Nucleus accumbens (tissue), 56 donors: Measurements from ENCODE around the gene F2RL3.
"Not testable (repeated sequence)": the region's sequence is repeated elsewhere in the genome, so short reads cannot be mapped to it uniquely, and the experiment has no call there.

Experiments used
- DNase-seq, 56 donors: peaks; one replicate each; lab custom pipeline; 2025; lab: John Stamatoyannopoulos, UW

F2RL3 gene

DNA sequence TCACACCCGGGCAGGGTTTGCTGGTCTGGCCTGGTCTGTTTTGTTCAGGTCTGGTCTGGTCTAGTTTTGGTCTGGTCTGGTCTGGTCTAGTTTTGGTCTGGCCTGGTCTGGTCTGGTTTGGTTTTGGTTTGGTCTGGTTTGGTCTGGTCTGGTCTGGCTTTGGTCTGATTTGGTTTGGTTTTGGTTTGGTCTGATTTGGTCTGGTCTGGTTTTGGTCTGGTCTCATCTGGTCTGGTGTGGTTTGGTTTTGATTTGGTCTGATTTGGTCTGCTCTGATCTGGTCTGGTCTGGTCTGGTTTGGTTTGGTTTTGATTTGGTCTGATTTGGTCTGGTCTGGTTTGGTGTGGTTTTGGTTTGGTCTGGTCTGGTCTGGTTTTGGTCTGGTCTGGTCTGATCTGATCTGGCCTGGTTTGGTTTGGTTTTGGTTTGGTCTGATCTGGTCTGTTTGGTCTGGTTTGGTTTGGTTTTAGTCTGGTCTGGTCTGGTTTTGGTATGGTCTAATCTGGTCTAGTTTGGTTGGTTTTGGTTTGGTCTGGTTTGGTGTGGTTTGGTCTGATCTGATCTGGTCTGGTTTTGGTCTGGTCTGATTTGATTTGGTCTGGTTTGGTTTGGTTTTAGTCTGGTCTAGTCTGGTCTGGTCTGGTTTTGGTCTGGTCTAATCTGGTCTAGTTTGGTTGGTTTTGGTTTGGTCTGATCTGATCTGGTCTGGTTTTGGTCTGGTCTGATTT, 14.4 kb upstream of the F2RL3 start:
- no peak for DNase-seq

DNA sequence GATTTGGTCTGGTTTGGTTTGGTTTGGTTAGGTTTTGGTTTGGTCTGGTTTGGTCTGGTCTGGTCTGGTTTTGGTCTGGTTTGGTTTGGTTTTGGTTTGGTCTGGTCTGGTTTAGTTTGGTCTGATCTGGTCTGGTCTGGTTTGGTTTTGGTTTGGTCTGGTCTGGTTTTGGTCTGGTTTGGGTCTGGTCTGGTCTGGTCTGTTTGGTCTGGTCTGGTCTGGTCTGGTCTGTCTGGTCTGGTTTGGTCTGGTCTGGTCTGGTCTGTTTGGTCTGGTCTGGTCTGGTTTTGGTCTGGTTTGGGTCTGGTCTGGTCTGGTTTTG, 13.9 kb upstream of the F2RL3 start:
- DNase-seq: not testable (repeated sequence)

DNA sequence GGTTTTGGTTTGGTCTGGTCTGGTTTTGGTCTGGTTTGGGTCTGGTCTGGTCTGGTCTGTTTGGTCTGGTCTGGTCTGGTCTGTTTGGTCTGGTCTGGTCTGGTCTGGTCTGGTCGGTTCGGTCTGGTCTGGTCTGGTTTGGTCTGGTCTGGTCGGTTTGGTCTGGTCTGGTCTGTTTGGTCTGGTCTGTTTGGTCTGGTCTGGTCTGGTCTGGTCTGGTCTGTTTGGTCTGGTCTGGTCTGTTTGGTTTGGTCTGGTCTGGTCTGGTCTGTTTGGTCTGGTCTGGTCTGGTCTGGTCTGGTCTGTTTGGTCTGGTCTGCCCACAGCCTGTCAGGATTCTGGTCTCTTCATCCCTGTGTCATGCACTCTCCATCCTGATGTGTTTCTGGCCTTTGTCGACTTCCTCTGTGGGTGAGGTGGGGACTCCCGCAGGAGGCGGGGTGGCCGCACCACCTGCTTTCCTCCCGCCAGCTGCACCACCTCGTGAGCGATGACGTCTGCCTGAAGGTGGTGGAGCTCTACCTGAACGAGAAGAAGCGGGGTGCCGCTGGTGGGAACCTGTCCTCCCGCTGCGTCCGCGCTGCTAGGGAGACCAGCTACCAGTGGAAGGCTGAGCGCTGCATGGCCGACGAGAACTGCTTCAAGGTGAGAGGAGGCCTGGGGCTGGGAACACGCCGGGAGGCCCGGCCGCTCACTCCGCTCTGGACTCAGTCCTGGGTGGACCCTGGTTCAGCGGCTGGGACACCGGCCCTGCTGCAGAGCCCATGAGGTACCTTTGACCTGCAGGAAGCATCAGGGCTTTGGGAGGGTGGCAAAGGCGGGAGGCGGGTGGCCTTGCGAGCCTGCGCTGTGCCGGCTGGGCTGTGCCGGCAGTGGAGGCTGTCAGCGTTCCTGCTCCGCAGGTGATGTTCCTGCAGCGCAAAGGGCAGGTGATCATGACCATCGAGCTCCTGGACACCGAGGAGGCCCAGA, 12.9 kb upstream of the F2RL3 start:
- DNase-seq: no peak

DNA sequence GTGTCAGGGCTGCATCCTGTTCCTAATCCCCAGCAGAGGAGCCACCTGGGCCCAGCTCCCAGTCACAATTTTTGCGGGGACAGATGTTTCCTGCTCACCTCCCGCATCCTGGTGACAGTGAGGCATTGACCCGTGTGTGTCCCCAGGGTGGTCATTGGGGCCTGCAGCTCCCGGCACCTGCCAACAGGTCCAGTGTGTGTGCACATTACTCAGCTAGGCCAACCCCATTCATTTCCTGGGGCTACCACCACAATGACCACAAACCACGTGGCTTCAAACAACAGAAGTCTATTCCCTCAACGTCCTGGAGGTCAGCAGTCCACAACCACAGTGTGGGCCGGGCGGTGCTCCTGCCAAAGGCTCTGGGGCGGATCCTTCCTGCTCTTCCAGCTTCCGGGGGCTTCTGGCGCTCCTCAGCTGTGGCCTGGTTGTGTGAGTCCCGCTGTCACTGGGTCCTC, 11.9 kb upstream of the F2RL3 start:
- no peak for DNase-seq

DNA sequence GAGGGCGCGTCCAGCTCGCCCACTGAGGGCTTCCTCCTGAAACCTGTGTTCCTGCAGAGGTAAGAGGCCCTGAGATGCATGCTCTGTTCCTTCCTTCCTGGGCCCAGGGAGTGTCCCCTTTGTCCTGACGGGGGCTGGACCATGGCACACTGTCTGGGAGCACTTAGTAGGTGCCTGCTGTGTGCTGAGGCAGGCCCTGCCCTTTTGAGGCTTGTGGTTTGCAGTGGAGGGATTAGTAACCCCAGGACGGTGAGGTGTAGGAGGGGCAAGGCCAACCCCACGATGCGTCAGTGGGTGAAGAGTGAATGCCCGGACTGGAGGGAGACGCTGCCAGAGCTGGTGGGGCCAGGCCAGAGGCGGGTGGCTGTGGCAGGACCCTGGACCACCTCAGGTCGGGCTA, 11.2 kb upstream of the F2RL3 start:
- DNase-seq: no peak

DNA sequence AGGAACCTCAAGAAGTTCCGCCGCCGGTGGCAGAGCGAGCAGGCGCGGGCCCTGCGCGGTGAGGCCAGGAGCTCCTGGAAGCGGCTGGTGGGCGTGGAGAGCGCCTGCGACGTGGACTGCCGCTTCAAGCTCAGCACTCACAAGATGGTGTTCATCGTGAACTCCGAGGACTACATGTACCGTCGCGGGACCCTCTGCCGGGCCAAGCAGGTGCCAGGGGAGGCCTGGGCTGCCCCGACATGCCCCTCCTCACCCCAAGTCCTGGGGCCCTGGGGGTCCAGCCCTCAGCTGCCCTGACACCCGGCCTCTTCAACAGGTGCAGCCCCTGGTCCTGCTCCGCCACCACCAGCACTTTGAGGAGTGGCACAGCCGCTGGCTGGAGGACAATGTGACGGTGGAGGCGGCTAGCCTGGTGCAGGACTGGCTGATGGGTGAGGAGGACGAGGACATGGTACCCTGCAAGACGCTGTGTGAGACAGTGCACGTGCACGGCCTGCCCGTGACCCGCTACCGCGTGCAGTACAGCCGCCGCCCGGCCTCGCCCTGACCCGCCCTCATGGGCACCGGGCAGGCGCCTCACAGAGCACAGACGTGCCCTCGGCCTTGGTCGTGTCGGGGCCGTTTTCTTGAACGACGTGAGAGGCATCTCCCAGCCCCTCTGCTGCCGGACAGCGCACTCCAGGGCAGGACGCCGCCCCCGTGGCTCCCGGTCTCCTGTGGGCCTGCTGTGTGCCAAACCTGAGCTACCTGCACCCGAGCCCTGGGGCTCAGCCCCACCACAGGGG, 10.4 kb upstream of the F2RL3 start:
- DNase-seq: no peak

DNA sequence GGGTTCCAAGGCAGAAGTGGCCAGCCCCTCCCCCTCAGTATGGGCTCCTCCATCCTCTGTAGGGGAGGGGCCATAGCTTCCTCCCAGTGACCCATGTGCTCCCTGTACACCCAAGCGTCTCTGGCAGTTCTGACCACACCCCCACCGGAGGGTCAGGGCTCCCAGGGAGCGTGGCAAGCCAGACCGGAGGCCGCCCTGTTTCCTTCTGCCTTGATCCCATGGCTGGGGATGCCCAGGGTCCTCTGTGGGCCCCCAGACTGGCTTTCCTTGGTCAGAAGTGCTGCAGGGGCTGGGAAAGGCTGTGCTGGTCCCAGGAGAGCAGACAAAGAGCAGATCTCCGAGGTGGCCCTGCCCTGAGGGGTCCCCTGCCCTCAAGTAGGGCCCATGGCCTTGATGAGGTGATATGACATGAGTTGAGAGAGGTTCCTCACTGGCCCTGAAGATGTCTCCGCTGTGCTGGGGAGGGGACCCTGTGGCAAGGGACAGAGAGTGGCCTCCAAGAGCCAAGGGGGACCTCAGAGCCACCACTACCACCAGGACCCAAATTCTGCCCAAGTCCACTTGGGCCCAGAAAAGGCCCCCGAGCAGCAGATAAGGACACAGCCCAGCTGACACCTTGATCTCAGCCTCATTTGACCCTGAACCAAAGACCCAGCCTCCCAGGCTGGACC, 7.8 kb upstream of the F2RL3 start:
- no peak for DNase-seq

DNA sequence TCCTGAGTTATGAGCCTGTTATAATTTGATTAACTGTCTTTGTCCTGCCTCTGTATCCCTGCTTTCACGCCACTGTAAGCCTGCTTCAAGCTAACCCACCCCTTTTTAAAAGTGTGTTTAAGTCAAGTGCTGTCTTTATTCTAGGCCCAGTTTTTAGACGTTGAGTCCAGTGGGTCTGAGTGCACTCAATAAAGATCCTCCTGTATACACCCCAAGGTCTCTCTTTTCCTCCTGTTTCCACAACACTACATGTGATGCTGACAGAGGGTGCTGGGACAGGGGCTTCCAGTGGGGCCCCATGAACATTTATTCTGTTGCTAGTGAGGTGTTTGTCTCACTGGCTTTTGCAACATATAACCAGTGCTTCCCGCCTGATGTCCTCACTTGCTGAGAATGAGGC, 6.7 kb upstream of the F2RL3 start:
- DNase-seq: no peak

DNA sequence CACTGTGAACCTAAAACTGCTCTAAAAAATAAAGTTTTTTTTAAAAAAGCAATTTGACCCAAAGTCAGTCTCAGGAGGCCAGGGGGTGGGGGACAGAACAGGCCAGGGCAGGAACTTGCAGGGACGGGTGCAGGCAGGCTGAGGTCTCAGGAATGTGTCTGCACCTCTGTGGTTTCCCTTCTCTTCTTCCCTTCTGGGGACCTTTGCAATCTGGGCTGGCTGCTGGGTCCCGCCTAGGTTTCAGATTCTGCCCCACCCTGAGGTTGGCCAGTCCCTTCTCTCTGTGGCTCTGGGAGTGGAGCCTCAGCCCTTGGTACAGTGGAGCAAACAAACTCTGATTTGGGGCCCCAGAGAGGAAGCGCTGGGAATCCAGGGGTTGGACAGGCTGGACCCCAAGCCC, 5.3 kb upstream of the F2RL3 start:
- DNase-seq: no peak

DNA sequence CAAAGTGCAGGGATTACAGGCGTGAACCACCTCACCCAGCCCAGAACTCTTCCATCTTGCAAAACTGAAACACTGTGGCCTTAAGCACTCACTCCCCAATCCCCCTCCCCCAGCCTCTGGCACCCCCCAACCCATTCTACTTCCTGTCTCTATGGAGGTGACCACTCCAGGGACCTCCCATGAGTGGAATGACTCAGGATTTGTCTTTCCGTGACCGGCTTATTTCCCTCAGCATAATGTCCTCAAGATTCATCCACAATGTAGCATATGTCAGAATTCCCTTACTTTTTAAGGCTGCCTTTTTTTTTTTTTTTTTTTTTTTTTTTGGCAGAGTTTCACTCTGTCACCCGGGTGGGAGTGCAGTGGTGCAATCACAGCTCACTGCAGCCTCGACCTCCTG, 3.6 kb upstream of the F2RL3 start:
- DNase-seq: no peak

DNA sequence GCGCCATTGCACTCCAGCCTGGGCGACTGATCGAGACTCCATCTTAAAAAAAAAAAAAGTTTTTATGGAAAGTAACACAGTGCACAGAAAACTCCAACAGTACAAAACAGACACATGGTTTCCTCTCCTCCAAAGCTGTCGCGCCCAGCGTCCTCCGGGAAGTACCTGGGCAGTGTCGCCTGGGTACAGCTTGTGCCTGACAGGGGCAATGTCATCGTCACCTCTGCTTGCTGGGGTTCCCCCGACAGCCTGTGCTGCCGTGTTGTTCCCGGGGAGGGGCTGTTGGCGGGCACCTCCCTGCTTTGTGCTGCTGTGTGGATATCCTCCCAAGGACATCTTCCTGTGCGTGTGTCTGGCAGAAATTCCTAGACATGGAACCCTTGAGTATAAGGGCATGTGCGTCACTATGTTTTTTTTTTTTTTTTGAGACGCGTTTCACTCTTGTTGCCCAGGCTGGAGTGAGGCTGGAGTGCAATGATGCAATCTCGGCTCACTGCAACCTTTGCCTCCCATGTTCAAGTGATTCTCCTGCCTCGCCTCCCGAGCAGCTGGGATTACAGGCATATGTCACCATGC, 2.4 kb upstream of the F2RL3 start:
- DNase-seq: no peak

DNA sequence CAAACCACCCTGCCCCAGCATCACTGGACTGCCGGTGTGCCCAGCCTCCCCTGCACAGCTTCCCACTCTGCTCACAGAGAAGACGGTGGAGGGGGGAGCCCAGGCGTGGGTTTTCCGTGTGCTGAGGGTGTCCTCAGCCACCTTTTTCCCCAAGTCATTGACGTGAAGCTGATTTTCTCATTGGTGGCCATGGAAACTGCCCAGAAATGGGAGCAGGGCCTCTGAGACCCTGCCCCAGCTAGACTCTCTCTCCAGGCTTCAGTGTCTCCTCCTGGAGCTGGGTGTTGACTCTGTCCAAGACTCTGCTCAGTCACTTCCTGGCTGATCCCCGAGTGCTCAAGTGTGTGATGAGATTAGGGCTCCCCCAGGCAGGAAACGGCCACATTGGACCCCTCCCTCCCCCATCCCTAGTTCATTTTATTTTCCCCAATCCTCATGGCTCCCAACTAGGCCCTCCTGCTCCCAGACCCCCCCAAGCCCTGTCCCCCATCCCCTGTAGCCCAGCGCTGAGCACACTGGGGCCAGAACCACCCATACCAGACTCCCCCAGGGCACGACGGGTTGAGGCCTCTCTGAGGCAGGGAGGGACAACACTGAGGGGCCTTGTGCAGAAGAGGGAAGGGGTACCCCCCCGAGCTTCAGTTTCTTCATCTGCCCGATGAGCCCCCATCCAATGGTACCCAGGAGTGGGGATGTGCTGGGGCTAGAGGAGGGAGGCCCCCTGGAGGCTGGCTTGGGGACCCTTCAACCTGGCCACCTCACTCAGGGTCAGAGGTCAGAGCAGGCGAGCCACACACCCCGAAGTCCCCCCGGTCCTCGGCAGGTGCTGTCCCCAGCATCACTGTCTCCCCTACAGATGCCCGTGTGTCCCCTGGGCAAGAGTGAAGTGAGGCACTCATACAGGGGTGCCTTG, 1.2 kb upstream of the F2RL3 start:
- DNase-seq: no peak

DNA sequence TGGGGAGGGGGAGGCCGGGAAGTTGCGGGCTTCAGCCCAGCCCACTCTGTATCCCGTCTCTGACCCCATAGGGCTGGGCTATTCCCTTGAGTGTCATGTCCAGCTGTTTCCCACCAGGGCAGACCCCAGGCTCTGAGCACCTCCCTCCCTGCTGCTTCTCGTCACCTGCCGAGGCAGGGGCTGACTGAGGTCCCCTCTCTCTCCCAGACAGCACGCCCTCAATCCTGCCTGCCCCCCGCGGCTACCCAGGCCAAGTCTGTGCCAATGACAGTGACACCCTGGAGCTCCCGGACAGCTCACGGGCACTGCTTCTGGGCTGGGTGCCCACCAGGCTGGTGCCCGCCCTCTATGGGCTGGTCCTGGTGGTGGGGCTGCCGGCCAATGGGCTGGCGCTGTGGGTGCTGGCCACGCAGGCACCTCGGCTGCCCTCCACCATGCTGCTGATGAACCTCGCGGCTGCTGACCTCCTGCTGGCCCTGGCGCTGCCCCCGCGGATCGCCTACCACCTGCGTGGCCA, 625 bp downstream of the F2RL3 start:
- no peak for DNase-seq

DNA sequence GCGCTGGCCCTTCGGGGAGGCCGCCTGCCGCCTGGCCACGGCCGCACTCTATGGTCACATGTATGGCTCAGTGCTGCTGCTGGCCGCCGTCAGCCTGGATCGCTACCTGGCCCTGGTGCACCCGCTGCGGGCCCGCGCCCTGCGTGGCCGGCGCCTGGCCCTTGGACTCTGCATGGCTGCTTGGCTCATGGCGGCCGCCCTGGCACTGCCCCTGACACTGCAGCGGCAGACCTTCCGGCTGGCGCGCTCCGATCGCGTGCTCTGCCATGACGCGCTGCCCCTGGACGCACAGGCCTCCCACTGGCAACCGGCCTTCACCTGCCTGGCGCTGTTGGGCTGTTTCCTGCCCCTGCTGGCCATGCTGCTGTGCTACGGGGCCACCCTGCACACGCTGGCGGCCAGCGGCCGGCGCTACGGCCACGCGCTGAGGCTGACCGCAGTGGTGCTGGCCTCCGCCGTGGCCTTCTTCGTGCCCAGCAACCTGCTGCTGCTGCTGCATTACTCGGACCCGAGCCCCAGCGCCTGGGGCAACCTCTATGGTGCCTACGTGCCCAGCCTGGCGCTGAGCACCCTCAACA, 1.2 kb downstream of the F2RL3 start:
- peak in 1 of 56 donors; percentile 13 for DNase-seq

DNA sequence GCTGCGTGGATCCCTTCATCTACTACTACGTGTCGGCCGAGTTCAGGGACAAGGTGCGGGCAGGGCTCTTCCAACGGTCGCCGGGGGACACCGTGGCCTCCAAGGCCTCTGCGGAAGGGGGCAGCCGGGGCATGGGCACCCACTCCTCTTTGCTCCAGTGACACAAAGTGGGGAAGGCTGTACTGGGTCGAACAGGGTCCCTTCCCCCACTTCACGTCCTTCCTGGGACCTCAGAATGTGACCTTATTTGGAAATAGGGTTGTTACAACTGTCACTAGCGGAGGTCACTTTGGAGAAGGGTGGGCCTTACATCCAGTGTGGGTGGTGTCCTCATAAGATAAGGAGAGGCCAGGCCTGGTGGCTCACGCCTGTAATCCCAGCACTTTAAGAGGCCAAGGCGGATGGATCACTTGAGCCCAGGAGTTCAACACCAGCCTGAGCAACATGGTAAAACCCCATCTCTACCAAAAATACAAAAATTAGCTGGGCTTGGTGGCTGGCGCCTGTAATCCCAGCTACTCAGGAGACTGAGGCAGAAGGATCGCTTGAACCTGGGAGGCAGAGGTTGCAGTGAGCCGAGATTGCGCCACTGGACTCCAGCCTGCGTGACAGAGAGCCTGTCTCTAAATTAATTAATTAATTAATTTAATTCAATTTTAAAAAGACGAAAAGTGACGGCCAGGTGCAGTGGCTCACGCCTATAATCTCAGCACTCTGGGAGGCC, 1.8 kb downstream of the F2RL3 start:
- DNase-seq: no peak

DNA sequence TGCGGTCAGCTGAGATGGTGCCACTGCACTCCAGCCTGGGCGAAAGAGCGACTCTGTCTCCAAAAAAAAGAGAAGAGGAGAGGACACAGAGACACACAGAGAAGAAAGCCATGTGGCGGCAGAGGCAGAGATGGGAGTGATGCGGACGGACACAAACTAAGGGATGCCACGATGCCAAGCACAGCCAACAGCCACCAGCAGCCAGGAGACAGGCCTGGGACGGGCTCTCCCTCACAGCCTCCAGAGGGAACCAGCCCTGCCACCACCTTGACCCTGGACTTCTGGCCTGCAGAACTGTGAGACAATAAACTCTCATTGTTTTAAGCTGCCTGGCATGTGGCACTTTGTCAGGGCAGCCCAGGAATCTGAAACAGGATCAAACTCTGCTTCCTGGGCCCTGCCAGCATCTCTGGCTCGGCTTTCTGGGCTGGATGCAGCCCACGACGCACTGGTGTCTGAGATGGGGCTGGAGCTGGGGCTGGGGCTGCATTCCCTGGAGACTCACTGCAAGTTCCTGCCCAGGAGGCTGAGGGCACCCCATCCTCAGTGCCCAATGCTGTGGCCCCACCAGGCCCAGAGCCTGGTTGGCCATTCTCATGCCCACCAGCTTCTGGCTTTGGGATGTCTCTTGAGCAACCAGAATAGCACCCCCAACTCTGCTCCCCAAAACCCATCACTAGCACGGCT, 3.0 kb downstream of the F2RL3 start:
- no peak for DNase-seq

DNA sequence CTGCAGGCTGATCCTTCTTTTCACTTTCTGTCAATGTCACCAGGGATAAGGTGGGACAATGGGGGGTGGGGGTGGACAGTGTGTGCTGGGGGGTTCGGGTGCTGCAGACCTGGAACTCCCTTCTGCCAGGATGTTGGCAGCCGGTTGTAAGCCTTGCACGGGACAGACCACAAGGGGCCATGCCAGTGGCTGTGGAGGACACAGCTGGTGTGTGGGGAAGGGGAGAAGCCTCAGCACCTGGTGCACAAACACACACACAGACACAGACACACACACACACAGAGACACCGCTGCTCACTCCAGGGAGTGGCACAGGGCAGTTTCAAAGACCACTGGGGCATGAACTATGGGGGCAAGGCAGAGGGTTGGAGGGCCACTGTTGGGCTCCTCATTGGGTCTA, 3.6 kb downstream of the F2RL3 start:
- DNase-seq: no peak
